DMS53 treated with DMSO at 0.1 percent for 48 hours (cell line): ENCODE data around the gene SORL1.
"Not testable (repeated sequence)": the region's sequence is repeated elsewhere in the genome, so short reads cannot be mapped to it uniquely, and the experiment has no call there.

Source experiments
- DNase-seq: peaks from one replicate; lab custom pipeline; 2025; ENCODE audit not compliant: unreplicated experiment; lab: John Stamatoyannopoulos, UW

SORL1 gene

GRCh38 chr11:121615501-121615900 is 163.4 kb downstream of the SORL1 start:
- DNase-seq, result no peak

GRCh38 chr11:121618516-121618915 is 166.4 kb downstream of the SORL1 start:
- DNase-seq, result no peak

GRCh38 chr11:121625777-121626506 is 173.8 kb downstream of the SORL1 start:
- no peak for DNase-seq

GRCh38 chr11:121626507-121626875 is 174.4 kb downstream of the SORL1 start:
- no peak for DNase-seq

GRCh38 chr11:121626980-121627379 is 174.9 kb downstream of the SORL1 start:
- no peak for DNase-seq

- DNase-seq, result no peak
These were observed 177.9 kb downstream of the SORL1 start for GRCh38 chr11:121630041-121630440.

GRCh38 chr11:121631456-121631855 is 179.3 kb downstream of the SORL1 start:
- no peak for DNase-seq

GRCh38 chr11:121634273-121634672 is 182.2 kb downstream of the SORL1 start:
- DNase-seq, result no peak

GRCh38 chr11:121634889-121635288 is 182.8 kb downstream of the SORL1 start:
- no peak for DNase-seq

GRCh38 chr11:121636081-121636799 is 184.1 kb downstream of the SORL1 start:
- DNase-seq, result no peak

- DNase-seq, result no peak
These were observed 184.7 kb downstream of the SORL1 start for GRCh38 chr11:121636800-121637176.

- not testable (repeated sequence) for DNase-seq
These were observed 185.5 kb downstream of the SORL1 start for GRCh38 chr11:121637587-121637986.

GRCh38 chr11:121643479-121644186 is 191.5 kb downstream of the SORL1 start:
- no peak for DNase-seq

- DNase-seq, result no peak
These were observed 192.0 kb downstream of the SORL1 start for GRCh38 chr11:121644187-121644512.

GRCh38 chr11:121645001-121645400 is 192.9 kb downstream of the SORL1 start:
- DNase-seq, result no peak

- no peak for DNase-seq
These were observed 193.5 kb downstream of the SORL1 start for GRCh38 chr11:121645596-121645995.

- DNase-seq, result no peak
These were observed 196.2 kb downstream of the SORL1 start for GRCh38 chr11:121648306-121648705.

GRCh38 chr11:121649798-121650197 is 197.7 kb downstream of the SORL1 start:
- peak; percentile 75 for DNase-seq

- DNase-seq, result no peak
These were observed 198.5 kb downstream of the SORL1 start for GRCh38 chr11:121650351-121651256.

GRCh38 chr11:121651257-121651605 is 199.1 kb downstream of the SORL1 start:
- no peak for DNase-seq

- DNase-seq, result no peak
These were observed 200.9 kb downstream of the SORL1 start for GRCh38 chr11:121652971-121653370.
